Hematopoietic multipotent progenitor cell treated with erythropoietin and hydrocortisone succinate and interleukin-3 and kit ligand, for 6 days (in vitro differentiated cells): ENCODE results near the gene JAKMIP3.
A peak's percentile ranks its signal among the peaks of the same experiment; 100 is the strongest.
"Not testable (repeated sequence)": the region's sequence is repeated elsewhere in the genome, so short reads cannot be mapped to it uniquely, and the experiment has no call there.

Experiments used
- DNase-seq: peaks from one replicate; pipeline ENCODE4 v3.0.0-alpha.2; 2015

Gene JAKMIP3

DNA sequence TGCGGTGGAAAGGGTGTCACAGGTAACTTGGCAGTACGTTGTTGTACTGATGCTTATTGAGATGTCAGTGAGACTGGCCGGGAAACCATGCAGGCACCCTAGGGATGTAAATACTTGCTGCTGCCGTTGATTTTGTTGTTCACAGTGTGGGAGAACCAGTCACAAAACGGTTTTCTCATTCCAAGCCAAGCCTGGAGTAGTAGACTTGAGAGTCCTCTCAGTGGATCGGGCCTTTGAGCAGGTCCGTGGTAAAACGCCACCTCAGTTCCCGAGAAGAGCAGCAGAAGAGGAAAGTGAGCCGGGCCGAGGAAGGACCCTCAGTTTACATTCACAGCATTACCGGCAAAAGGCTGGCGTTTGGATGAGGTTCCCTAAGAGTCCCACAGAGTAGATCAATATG lies 1.1 kb downstream of the JAKMIP3 start:
- no peak for DNase-seq

DNA sequence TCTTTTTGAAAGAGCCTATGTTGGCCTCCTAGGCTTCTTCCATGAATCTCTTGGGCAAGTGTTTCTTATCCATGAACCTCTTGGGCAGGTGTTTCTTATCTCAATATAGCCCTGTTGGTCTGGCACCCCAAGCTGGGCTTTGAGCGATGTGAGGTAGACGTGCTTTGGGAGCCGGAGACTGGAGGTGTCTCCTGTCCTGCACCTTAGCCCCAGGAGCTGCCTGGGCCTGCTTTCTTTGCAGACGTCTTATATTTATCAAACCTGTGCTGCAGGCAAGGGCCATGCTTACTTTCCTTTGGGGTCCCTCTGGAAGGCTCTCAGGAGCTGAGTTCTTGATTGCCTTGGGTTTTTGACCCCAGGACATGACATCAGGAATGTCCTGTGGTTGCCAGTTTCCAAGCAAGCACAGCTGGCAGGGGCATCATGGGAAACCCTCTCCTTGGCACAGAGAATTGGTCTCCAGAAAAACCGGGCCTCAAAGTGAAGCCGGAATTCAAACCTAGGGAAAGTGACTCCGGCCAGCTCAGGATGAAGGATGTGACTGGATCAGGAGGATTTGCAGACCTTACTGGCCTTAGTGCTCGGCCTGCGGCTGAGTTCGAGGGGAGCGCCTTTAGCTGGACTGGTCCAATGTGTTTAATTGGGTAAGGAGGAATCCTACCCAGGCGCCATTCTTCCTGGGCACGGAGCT lies 2.8 kb downstream of the JAKMIP3 start:
- no peak for DNase-seq

DNA sequence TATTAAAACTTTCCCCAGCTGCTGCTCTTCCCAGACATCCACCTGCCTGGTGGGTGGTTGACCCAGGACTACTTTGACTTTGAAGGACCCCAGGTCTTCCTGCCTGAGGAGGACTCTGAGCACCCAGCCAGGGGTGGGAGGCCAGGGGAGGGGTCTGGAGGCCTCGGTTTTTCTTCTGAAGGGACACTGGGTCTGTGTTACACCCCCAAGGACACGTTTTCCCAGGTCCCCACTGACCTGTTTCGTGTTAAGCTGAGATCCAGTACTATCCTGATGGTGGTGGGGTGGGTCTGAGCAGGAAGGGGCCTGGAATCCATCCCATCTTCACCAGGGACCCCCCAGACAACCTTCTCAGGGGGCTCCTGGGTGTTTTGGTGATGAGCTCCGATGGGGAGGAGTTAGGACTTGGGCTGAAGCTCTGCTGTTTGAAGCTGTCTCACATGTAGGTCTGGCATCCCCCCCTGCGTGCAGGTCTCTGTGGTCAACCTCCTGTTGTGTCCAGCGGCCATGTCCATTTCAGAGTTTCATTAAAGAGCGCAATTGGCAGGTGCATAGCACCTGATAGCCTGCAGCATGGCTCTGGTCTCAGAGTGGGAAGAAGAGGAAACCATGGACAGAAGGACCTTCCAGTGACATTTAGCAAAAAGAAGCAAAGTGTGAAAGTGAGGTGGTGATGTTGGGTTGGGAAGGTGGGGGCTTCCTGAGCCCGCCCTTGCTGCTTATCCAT lies 3.5 kb downstream of the JAKMIP3 start:
- DNase-seq = no peak

DNA sequence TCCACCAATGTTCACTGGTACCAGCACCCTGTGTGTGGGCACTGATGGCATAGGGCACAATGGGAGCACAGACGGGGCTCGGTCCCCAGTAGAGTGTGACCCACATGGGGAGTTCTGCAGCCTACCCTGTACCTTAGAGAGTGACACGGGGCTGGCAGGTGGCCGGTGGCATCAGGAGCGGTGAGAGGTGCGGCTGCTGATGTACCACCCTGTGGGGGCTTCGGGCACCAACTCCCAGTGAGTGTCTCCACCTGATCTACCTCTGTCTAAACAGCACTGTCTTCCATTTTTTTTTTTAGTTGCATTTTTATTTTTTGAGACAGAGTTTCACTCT lies 4.1 kb downstream of the JAKMIP3 start:
- no peak for DNase-seq

DNA sequence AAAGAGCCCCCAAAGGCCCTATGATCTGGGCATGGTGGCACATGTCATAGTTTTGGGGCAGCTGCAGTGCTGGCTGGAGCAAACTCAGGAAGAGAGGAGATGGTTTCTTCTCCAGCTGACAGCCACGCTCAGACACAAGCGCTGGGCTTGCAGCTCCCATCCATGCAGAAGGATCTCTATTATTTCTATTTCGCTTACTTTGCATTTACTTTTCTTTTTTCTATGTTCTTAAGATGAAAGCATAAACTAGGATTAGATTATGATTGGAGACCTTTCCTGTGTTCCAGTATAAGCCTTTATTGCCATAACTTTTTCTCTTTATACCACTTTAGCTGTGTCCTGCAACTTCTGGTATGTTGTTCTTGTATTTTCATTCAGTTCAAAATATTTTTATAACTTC lies 5.0 kb downstream of the JAKMIP3 start:
- no peak for DNase-seq

DNA sequence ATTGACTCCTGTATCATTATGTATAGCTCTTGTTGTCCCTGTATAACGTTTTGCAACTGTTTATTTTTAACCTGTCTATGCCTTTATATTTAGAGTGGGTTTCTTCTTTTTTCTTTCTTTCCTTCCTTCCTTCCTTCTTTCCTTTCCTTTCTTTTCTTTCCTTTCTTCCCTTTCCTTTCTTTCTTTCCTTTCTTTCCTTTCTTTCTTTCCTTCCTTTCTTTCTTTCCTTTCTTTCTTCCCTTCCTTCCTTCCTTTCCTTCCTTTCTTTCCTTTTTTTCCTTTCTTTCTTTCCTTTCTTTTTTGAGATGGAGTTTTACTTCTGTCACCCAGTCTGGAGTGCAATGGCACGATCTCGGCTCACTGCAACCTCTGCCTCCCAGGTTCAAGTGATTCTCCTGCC lies 5.9 kb downstream of the JAKMIP3 start:
- DNase-seq = no peak

DNA sequence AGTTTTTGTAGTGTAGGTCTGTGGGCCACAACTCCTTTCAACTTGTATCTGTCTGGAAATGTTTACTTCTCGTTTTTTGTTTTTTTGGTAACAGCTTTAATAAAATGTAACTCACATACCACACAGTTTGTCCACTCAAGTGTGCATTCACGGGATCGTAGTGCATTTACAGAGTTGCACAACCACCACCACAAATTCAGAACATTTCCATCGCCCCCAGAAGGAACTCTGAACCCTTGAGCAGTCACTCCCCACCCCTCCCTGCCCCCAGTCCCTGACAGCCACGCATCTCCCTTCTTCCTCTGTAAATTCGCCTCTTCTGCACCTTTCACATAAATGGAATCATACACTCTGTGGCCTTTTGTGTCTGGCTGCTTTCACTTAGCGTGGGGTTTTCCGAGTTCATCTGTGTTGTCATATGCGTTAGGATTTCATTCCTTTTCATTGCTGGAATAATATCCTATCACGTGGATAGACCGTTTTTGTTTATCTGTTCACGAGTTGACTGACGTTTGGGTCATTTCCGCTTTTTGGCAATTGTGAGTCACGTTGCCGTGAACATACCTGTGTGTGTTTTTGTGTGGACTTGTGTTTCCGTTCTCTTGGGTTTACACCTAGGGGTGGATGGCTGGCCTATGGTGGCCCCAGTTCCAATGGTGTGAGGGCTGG lies 10.3 kb downstream of the JAKMIP3 start:
- DNase-seq = no peak

DNA sequence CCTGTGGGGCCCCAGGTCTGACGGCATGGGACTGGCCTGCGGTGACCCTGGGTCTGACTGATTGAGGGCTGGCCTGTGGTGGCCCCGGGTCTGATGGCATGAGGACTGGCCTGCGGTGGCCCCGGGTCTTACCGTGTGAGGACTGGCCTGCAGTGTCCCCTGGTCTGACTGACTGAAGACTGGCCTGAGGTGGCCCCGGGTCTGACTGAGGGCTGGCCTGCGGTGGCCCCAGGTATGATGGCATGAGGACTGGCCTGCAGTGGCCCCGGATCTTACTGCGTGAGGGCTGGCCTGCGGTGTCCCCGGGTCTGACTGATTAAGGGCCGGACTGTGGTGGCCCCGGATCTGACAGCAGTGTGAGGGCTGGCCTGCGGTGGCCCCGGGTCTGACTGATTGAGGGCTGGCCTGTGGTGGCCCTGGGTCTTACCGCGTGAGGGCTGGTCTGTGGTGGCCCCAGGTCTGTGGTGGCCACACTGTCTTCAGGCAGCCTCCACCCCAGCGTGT lies 10.9 kb downstream of the JAKMIP3 start:
- DNase-seq = no peak

DNA sequence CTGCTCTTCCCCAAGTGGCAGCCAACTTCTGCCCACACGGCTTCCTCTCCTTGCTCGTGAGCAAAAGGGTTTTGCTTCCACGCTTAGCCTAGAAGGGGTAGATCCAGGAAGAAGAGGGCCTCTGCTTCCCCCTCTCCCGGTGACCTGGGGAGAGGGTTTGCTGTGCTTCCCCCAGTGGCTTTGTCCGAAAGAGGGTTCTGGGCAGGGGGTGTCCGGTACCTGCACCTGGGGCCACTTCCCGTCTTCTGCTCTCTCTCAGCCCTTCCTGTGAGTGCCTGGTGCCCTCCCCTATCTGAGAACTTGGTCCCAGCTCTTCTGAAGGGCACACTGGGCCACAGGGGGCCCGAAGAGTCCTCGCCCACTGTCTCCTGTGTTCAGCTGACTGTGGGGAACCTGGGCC lies 11.3 kb downstream of the JAKMIP3 start:
- DNase-seq = no peak

DNA sequence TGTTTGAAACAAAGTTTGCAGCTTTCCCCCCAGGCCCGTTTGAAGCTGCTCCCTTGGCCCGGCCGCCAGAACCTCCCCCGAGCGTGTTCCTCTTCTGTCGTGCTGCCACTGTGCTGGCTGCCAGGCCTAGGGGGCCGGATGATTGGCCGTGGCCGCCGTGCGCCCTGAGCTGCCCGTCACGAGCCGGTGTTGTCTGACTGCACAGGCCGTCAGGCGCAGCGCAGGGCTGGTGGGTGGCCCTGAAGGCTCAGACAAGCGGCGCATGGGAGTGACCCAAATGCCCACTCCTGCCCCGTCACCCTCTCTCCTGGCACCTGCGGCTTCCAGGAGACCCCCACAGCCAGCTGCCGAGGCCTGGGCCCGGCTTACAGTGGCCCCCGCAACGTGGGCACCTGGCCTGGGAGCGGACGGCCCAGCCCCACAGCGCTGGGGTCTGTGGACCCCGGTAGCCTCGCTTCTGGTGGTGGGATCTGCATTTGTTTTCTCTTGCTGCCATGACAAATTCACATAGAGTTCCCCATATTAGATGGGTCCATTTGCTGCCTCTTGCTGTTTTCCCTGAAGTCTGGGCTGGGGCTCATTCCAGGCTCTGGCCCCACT lies 13.1 kb downstream of the JAKMIP3 start:
- DNase-seq = no peak

DNA sequence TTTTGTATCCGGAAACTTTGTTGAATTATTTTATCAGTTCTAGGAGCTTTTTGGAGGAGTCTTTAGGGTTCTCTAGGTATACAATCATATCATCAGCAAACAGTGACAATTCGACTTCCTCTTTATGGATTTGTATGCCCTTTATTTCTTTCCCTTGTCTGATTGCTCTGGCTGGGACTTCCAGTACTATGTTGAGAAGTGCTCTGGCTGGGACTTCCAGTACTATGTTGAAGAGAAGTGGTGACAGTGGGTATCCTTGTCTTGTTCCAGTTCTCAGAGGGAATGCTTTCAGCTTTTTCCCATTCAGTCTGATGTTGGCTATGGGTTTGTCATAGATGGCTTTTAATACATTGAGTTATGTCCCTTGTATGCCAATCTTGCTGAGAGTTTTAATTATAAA lies 18.6 kb downstream of the JAKMIP3 start:
- DNase-seq = not testable (repeated sequence)

DNA sequence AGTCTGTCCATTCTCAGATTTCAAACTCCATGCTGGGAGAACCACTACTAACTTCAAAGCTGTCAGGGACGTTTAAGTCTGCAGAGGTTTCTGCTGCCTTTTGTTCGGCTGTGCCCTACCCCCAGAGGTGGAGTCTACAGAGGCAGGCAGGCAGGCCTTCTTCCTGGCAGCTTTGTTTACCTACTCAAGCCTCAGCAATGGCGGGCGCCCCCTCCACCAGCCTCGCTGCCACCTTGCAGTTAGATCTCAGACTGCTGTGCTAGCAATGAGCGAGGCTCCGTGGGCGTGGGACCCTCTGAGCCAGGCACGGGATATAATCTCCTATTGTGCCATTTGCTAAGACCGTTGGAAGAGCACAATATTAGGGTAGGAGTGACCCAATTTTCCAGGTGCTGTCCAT lies 27.5 kb downstream of the JAKMIP3 start:
- DNase-seq = not testable (repeated sequence)

DNA sequence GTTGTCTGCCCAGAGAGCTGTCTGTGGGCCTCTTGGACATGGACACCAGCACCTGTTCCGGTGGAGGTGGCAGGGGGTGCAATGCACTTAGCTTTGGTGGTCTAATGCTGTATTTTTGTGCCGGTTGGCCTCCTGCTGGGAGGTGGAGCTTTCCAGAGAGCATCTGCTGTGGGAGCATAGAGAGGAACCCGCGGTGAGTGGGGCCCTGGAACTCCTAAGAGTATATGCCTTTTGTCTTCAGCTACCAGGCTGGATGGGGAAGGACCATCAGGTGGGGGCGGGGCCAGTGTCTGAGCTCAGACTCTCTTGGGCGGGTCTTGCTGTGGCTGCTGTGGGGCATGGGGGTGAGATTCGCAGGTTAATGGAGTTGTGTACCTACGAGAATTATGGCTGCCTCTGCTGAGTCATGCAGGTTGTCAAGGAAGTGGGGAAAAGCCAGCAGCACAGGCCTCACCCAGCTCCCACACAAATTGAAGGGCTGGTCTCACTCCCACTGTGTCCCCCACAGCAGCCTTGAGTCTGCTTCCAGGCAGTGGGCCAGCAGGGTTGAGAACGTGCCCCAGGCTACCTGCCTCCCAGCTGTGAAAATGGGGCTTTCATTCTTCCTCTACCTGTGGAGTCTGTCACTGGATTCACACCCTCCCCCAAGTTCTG lies 29.0 kb downstream of the JAKMIP3 start:
- no peak for DNase-seq

DNA sequence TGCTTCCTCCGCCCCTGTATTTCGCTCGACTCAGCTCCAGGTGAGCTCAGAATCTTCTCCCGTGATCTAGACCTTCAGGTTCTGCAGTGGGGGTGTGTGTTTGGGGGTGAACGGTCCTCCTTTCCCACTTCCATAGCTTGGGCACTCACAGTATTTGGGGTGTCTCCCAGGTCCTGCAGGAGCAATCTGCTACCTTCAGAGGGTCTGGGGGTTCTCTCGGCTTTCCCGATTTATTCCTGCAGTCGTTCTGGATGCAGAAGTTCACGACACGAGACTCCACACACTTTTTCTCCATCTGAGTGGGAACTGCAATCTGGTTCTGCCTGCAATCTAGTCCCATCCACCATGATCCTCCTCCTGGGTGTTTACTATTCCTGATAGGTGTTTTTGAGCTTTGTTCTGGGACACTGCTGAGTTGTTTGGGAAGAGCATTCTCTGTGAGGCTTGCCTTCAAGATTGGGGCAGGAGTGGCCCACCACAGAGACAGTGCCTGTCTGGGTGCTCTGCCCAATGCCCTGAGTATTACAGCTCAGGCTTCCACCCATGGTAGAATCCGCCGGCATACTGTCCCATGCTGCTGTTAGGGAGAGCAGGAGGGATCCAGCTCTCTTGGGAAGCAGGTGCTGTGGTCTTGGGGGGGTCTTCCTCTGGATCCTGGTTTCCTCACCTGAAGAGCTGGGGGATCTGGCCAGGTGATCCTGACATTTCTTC lies 29.8 kb downstream of the JAKMIP3 start:
- DNase-seq = no peak

DNA sequence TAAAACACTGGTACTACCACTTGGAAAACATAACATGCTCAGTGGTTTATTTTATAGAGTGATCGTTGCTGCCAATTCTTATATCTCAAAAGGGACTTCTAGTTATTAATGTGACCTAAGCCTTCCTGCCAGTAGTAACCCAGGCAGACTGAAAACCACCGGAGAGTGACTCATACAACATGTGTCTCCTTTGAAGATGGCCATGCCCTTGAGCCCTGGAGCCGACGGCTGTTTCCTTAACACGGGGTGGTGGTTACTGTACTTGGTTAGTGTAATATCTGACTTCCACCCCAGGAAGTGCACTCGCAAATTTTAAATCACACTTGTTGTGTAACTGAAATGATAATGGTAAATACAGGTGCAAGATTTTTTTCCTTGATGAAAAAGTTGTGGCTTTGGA lies 30.5 kb downstream of the JAKMIP3 start:
- peak; percentile 13 for DNase-seq

DNA sequence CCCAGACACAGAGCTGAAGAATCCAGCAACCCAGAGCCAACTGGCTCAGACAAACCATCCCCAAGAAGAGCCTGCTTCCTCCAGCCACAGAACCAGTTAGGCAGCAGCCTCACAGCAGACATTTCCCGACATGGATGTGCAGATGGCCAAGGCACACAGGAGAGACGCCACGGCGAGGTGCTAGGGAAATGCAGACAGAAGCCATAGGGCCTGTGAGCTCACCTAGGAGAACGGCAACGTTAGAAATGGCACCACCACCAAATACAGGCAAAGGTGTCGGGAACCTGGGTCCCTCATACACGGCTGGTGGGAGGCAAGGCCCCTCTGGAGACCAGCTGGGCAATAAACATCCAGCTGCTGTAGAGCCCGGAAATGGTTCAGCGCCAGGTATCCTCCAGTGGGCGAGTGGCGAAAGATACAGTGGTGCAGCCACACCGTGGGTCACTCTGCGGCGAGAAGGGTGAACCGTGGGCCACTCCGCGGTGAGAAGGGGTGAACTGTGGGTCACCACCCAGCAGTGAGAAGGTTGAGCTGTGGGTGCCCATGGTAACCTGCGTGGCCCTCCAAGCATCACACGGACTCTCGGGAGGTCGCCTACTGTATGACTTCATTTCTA lies 31.2 kb downstream of the JAKMIP3 start:
- DNase-seq = no peak

DNA sequence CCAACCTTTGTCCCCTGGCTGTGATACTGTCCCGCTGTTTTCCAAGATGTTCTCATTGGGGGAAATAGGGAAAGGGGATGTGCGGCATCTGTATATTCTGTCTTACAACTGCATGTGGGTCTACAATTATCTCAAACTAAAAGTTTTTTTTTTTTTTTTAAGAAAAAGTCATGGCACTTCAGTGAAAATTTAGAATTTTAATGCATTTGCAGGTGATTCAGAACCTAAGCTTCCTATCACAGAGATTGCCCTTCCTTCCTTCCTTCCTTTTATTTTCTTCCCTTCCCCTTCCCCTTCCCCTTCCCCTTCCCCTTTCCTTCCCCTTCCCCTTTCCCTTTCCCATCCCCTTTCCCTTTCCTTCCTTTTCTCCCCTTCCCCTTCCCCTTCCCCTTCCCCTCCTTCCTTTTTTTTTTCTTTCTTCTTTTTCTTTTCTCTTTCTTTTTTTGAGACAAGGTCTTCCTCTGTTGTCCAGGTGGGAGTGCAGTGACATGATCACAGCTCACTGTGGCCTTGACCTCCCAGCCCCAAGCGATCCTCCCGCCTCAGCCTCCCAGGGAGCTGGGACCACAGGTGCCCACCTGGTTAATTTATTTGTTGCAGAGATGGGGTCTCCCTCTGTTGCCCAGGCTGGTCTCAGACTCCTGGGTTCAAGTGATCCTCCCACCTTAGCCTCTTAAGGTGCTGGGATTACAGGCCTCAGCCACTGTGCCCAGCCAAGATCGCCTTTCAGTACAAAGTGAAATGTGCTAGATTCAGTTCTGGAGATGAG lies 32.0 kb downstream of the JAKMIP3 start:
- no peak for DNase-seq

DNA sequence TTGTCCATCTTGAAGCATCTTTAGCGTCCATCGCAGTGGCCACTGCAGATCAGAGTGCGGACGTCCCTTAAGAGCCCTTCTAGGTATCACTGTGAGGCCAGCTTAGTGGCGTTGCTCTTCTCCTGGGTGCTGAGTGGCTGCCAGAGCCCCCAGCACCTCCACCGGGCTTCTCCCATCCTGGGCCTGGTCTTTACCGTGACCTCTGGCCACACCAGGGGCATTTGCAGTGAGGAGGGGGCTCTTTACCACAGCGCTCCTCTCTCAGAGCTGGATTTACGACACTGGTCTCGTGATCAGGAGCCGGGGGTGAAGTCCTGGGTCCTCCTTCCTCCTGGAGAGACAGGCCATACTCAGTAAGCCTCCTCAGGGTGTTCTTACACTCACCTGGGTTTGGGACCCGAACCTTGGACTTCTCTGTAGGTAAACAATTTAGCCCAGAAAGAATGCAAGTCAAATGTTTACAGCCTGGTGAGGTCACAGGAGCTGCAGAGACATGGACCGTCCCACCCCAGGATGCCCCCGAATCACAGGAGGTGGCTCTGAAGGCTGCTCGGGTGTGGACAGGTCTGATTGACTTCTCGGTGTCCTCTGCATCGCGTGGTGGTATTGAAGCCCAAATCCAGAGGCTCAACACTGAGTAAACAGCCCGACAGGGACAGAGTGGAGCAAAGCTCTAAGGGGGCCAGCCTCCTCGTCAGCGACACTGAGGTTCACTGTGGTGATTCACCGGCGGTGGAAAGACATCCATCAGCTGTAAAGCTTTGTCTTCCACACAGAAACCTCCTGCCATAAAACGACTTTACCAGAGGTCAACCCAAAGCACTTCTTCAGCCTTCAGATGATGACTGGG lies 33.0 kb downstream of the JAKMIP3 start:
- no peak for DNase-seq

DNA sequence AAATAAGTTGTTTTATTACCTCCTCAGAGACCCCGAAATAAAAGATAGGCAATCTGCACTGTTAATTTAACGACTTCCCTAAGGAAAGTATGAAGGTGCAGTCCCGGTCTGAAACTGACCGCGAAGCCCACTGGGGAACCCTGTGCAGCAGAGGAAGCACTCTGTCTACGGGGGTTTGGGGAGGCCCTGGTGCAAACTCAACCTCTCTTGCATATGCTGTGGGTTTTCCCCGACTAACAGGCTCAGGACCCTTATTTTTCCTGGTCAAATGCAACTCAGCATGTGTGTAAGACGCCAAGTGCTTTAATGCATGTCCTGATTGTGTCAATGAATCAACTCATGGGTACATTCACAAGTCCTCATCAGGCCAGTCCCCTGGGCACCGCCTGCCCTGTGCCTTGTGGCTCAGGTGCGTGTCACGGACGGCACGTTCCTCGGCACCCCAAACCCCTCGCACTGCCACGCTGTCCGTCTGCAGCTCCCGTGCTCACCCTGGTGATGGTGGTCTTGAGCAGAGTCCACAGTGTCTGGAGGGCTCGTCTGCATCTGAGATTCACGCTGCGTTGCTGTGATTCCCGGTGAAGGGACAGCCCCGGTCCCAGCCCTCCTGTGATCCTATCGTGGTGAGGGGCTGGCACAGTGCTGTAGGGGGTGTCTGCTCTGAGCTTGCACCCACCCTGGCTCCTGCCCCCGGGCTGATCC lies 33.8 kb downstream of the JAKMIP3 start:
- DNase-seq = no peak

DNA sequence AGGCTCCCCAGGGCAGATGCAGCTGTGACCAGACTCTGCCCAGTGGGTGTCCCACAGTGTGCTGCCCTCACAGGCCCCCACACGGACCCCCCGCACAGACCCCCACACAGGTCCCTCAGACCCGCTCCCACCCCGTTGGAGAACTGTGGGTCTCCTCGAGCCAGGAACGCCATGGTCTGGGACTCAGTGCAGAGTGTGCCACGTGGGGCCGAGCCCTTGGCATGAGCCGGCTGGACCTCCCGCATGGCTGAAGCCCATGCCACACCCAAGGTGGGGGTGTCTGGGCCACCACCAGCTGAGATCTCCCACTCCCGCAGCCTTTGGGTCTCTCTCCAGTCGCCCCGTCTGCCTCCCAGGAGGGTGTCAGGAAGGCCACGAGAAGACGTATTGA lies 34.3 kb downstream of the JAKMIP3 start:
- DNase-seq = no peak
